Activated CD8-positive, alpha-beta memory T cell treated with anti-CD3 and anti-CD28 coated beads for 48 hours (primary cell): ENCODE results near the gene CA11.

Source experiments
- DNase-seq, 3 experiments: peaks; one replicate each; pipeline ENCODE4 v3.0.0-alpha.2; 2020; ENCODE audit warnings: low read depth in 2 of 3, low spot score in 2 of 3

CA11 gene

GRCh38 chr19:48614436-48615230 is 31.4 kb downstream of the CA11 start, which contains the start of gene FAM83E:
TSS of gene FAM83E (minus strand) at chr19:48615076. CDS start at chr19:48613372, 1,704 bp downstream.
- DNase-seq = no peak

GRCh38 chr19:48613852-48614435 is 32.0 kb downstream of the CA11 start:
- DNase-seq = no peak

- DNase-seq = no peak
These were observed 32.7 kb downstream of the CA11 start for GRCh38 chr19:48613024-48613851.

GRCh38 chr19:48611872-48612271 is 34.1 kb downstream of the CA11 start:
- no peak for DNase-seq

GRCh38 chr19:48609571-48610108 is 36.3 kb downstream of the CA11 start:
- no peak for DNase-seq

GRCh38 chr19:48608798-48609263 is 37.2 kb downstream of the CA11 start:
- no peak for DNase-seq

- DNase-seq = no peak
These were observed 38.6 kb downstream of the CA11 start for GRCh38 chr19:48607359-48607755.

- no peak for DNase-seq
These were observed 39.3 kb downstream of the CA11 start, which contains the start of gene SPACA4 for GRCh38 chr19:48606463-48607358. TSS of gene SPACA4 (plus strand) at chr19:48606742. CDS start at chr19:48606979, 237 bp downstream.

GRCh38 chr19:48603850-48604249 is 42.1 kb downstream of the CA11 start:
- DNase-seq = no peak

- no peak for DNase-seq
These were observed 42.5 kb downstream of the CA11 start for GRCh38 chr19:48603449-48603848.

GRCh38 chr19:48603001-48603400 is 43.0 kb downstream of the CA11 start:
- DNase-seq = no peak

- DNase-seq = no peak
These were observed 45.1 kb downstream of the CA11 start for GRCh38 chr19:48600679-48601417.

GRCh38 chr19:48598996-48599700 is 46.8 kb downstream of the CA11 start:
- no peak for DNase-seq

- no peak for DNase-seq
These were observed 49.1 kb downstream of the CA11 start for GRCh38 chr19:48596679-48597465.

- DNase-seq = no peak
These were observed 49.8 kb downstream of the CA11 start for GRCh38 chr19:48596237-48596636.

- no peak for DNase-seq
These were observed 50.2 kb downstream of the CA11 start for GRCh38 chr19:48595833-48596232.

- no peak for DNase-seq
These were observed 50.8 kb downstream of the CA11 start for GRCh38 chr19:48595171-48595570.

GRCh38 chr19:48591021-48591420 is 55.0 kb downstream of the CA11 start:
- DNase-seq = no peak
